Sciatic nerve (tissue), 2 donors: ENCODE measurements around the gene ADARB2. TPM values are rescaled to one million over a fixed set of nuclear protein-coding genes. Genes with fewer than 3 reads are reported as not detected.
"Not testable (repeated sequence)": the region's sequence is repeated elsewhere in the genome, so short reads cannot be mapped to it uniquely, and the experiment has no call there.

ENCODE experiments used
- ATAC-seq: fragments of 200-7000 bp; cut with Tn5 transposase; one replicate; pipeline ENCODE4 v1.9.1; 2020; ENCODE audit warnings: mild to moderate bottlenecking, moderate library complexity
- DNase-seq: peaks from one replicate; pipeline ENCODE4 v3.0.0-alpha.2; 2020; ENCODE audit warnings: low spot score
- intact Hi-C: fragments of 100-400 bp; cut with DNase I; formaldehyde crosslinking; loops from one replicate; pipeline ENCODE4 v1.14.2; 2022
- total RNA-seq: library from RNA; stranded (reverse); fragmentation: NEBNext Ultra II Directional; extraction: Animal tissue kit (Norgen Biotek cat#: 25700); gene quantifications from one replicate; pipeline ENCODE4 v1.2.1, GENCODE V29; 2021
- donor health status: DM: no; HTN: no; CAD: no.
- donor health status: DM: no; HTN: no; CAD: no.

The ADARB2 gene
- total RNA-seq, 1 donor from 2014 or later, result 1.9 TPM

- no peak for ATAC-seq
- intact Hi-C loops, result no loop called here
- DNase-seq, result peak; percentile 33
Observed at GRCh38 chr10:1168763-1169162, 568.6 kb downstream of the ADARB2 start.

DNA sequence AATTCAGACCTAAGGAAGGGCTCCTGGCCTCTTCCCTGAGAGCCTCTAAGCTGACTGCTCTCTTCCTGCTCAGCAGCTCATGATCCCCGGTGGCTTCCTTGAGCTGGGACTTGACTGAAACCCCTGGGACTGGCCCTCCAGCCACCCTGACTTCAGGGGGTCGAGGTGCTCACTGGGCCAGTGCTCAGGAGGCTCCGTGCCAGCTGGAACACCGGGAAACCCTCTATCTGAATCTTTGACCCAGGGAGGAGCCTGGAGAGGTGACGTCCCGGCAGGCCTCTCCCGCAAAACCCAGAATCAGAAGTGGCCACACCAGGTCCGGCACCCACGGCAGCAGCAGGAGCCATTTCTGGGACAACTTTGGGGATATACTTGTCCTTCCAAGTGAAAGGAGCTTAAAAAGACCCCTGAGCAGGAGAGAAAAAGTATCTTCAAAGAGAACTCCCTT is 570.5 kb downstream of the ADARB2 start:
- DNase-seq (peak; percentile 35), ATAC-seq (no peak)
- intact Hi-C loops, result no loop called here

DNA sequence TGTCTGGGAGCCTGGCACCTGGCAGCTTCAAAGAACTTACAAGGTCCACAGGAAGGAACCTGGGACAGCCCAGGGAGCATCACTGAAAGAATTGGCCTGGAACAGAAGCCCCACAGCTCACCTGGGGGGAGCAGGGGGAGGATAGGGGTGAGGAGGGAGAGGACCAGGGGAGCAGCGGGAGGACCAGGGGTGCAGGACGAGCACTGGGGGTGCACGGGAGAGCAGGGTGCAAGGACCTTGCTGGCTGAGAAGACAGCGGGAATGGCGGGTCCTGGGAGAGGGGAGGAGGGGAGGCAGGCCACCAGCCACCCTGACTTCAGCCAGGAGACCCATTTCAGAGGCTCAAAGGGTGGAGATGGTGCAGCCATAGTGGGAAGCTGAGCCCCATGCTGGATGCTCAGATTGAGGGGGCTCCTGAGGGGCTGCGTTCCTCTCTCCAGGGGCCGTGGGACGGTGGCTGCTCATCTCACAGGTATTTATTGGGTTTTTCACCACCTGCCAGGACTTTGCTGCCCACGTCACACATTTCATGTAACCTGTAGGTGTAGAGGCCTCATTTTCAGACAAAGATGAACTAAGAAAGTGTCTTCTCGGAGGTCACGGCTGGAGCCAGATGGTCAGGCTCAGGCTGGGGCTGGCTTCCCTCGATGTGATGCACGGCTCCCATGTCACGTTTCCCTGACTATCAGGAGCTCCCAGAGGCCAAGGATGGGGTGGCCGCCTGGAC is 571.1 kb downstream of the ADARB2 start:
- intact Hi-C loops, result no loop called here
- no peak for ATAC-seq
- peak; percentile 27 for DNase-seq

- DNase-seq (no peak), ATAC-seq (no peak)
- intact Hi-C loops, result no loop called here
Observed at GRCh38 chr10:1163831-1164230, 573.5 kb downstream of the ADARB2 start.

DNA sequence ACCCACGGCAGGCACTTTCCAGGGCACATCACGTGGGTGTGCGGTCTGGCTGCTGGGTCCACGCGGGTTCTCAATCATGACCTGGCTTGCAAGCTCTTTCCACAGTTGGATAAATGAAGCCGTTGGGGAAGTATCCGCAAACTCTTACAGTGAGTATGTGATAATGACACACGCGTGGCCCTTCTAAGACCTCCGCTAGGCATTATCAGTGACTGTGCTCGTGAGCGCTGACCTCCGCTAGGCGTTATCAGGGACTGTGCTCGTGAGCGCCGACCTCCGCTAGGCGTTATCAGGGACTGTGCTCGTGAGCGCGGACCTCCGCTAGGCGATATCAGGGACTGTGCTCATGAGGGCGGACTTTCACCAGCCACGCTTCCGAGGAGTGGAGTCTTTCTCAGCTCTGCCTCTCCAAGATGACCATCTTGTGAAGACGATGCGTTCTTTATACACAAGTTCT is 574.1 kb downstream of the ADARB2 start:
- ATAC-seq, result no peak
- intact Hi-C loops, result no loop called here

GRCh38 chr10:1162481-1163203 is 574.7 kb downstream of the ADARB2 start:
- intact Hi-C loops, result no loop called here
- ATAC-seq (no peak), DNase-seq (peak; percentile 35)

More for the DNA sequence above, 574.1 kb downstream of the ADARB2 start:
- peak; percentile 34 for DNase-seq

GRCh38 chr10:1161315-1161673 is 576.0 kb downstream of the ADARB2 start:
- intact Hi-C loops, DNase-seq: not testable (repeated sequence)

DNA sequence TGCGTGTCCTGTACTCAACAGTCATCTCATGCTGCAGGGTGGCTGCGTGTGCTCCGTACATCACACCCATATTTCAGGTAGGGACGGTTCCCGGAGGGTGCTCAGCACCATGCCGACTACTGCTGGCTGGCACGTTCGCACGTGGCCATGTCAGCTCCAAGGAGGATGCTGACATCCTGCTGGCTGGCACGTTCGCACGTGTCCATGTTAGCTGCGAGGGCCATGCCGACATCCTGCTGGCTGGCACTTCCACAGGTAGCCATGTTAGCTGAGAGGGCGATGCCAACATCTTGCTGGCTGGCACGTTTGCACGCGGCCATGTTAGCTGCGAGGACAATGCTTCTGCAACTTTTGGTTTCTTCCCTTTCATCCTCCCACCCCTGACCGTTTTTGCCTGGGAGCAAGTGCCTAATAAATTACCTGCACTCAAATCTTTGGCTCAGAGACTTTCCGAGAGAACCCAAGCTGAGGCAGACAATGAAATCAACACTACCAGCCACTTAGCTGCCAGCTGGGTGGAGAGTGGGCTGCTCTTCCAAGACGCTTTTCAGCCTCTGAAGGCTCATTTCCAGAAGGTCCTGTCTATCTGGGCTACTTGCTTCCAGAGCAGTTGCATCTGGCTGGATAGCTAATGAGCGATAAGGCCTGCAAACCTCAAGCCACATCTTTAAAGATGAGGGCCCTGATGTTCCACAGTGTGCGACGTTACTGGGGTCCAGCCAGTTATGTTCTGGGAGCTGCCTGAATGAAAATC is 576.6 kb downstream of the ADARB2 start:
- ATAC-seq (no peak), DNase-seq (peak; percentile 30)
- intact Hi-C loops, result no loop called here

More at GRCh38 chr10:1161315-1161673, 576.0 kb downstream of the ADARB2 start:
- not testable (repeated sequence) for ATAC-seq

DNA sequence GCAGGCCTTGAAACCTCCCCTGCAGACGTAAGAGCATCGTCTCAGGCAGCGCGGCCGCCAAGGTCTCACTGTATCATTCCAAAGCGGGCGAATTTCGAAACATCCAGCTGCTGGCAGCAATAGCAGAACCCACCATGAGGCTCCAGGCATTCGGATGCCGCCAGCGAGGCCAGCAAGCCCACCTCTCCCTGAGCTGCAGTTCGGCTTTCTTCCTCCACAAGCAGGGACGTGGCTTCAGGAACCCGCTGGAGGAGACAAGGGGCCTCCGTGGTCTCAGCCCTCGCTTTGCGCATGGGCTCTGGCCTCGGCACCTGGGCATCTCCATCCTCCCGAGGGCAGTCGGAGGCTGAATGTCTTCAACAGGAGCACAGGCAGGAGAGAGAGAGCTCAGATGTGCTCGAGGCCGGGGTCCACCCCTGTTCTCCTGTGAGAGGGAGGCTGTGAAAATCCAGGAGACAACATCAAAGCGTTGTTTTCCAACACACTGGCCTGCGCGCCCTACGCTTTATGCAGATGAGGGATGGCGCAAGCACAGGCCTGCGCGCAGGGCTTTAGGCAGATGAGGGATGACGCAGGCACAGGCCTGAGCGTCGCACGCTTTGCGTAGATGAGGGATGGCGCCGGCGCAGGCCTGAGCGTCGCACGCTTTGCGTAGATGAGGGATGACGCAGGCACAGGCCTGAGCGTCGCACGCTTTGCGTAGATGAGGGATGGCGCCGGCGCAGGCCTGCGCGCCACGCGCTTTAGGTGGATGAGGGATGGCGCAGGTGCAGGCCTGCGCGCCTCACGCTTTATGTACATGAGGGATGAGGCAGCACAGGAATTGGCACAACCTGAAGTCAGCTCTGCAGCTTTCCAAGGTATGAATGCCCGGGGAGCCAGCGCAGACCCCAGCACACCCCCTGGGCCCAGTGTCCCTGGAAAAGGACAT is 577.9 kb downstream of the ADARB2 start:
- DNase-seq, result peak; percentile 45
- ATAC-seq, result no peak
- intact Hi-C loops, result no loop called here

- intact Hi-C loops, DNase-seq, ATAC-seq: not testable (repeated sequence)
Observed at GRCh38 chr10:1158536-1158935, 578.8 kb downstream of the ADARB2 start.

DNA sequence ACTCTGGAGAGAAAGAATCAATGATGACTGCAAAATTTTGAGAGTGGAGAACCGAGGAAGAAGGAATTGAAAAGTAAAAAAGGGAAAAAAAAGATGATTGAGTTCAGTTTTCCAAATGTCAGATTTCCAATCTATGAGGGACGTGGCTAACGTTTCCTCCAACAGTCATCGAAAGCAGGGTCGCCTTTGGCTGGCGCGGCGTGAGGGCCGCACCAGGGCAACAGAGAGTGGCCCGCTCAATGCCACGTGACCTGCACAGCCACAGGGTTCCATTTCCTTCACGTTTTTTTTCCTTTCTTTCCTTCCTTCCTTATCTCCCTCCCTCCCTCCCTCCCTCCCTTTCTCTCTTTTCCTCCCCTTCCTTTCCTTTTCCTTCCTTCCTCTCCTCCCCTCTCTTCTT is 579.3 kb downstream of the ADARB2 start:
- no peak for ATAC-seq
- intact Hi-C loops, result no loop called here
- no peak for DNase-seq

GRCh38 chr10:1157615-1157933 is 579.8 kb downstream of the ADARB2 start:
- ATAC-seq (no peak), DNase-seq (no peak)
- intact Hi-C loops, result no loop called here

DNA sequence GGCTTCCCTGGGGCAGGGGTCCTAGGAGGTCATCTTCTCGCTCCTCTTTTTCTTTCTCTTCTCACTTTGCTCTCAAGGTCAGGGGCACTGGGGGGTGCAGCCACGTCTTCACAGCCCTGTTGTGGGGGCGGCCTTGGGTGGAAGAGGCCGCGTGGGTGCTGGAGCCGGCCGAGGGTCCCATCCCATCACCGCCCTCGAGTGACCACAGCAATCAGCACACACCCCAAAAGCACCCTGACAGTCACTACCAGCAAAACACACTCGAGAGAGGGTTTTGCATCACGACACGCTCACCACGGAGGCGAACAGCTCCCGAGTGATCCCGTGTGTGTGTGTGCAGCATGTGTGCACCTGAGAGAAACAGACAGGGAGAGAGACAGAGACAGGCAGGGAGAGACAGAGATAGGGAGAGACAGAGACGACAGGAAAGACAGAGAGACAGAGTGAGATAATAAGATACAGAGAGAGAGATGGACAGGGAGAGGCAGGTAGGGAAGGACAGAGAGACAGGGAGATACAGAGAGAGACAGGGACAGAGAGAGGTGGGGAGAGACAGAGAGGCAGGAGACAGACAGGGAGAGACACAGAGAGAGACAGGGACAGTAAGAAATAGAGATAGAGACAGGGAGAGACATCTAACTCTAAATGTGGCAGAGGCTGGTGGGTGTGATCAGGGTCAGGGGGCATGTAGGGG is 580.3 kb downstream of the ADARB2 start:
- DNase-seq (no peak), ATAC-seq (no peak)
- intact Hi-C loops, result no loop called here

DNA sequence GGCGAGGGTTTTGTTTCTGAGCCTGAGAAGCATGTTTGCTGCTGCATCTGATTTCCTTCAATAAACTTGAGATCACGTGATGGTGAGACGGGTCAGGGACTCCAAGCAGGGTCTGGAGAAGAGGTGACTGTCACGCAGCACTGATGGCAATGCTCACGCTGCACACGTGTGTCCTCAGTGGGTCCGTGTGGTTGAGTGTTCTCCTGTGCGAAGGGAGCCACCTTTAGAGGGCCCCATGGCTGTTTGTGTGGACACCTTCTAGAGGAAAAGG is 580.8 kb downstream of the ADARB2 start:
- intact Hi-C loops, result no loop called here
- ATAC-seq, result no peak
- no peak for DNase-seq

DNA sequence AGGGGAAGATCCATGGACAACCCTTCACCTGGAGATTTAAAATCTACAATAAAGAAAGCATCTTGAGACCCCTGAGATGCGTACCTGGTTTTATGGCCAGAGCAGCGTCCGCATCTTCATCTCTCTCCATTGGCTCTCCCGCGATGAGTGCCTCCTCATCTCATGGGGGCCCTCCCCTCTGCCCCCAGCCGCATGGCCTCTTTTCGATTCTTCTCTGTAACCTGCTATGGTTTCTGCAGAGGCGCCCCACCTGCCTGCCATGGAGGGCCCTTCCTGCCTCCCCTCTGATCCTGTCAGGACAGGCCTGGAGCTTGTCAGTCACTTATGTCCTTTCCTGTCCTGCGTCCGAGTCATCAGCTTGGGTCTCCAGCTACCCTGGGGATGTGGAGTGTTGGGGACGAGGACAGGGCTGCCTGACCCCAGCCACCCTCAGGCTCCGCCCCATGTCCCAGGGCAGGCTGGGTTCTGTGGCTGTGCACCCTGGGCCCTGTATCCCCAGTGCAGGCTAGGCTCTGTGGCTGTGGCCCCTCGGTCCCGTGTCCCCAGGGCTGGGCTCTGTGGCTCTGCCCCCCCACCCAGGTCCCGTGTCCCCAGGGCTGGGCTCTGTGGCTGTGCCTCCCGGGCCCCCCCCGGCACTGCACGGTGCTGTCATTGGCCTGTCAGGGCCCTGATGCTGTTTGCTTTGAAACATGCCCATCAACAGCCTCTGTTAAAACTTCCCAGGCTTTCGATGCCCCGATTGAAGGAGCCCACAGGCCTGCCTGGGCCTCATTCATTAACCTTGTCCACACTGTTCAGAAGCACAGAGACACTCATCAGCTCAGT is 581.3 kb downstream of the ADARB2 start:
- ATAC-seq (no peak), DNase-seq (no peak)
- intact Hi-C loops, result no loop called here

- intact Hi-C loops, result no loop called here
- DNase-seq (no peak), ATAC-seq (no peak)
Observed at GRCh38 chr10:1154531-1155295, 582.6 kb downstream of the ADARB2 start.

DNA sequence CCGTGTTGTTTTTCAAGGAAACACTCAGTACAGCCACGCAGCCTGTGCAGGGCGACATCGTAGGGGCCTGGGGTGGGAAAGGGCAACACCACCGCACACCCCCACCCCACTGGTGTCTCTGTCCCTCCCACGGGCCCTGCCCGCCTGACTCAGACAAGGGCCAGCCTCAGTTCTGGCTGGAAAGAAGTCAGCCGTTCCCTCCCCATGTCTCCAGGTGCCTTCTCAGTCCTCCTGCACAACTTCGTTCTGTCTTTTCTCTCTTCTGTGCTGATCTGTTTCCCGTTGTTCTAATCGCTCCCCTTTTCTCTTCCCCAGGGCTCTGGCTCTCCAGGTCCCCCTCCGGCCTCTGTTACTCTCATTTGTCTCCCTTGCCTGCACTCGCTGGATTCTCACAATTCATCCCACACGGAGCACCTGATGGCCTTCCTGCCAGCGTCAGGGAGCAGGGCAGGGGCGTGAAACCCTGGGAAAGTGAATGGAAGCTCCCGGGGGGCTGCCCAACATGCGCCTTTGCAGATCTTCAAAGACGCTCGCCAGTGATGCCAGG is 583.4 kb downstream of the ADARB2 start:
- intact Hi-C loops, result no loop called here
- ATAC-seq, result no peak
- no peak for DNase-seq
